ENCODE measurements around the gene NUP93. TPM values are rescaled to one million over a fixed set of nuclear protein-coding genes. Genes with fewer than 3 reads are reported as not detected.
A peak's percentile ranks its signal among the peaks of the same experiment; 100 is the strongest.

The NUP93 gene
- polyA plus RNA-seq (ENCODE audit: insufficient read depth in 1 of 5, insufficient read length in 5 of 5, low replicate concordance in 1 of 5) = 10 to 100 TPM; 60.7 to 67.2 (median 63.6) TPM
- long read RNA-seq, donor 1, transcript NUP93-201 (22 exons, 2,741 nt) = major isoform, 6 of 9 reads
- long read RNA-seq, donor 1, partial matches to known transcripts = 0 of 9 reads
- long read RNA-seq, donor 1, other reads (novel, unspliced or antisense) = 0 of 9 reads
- long read RNA-seq, donor 2, transcript NUP93-201 (22 exons, 2,741 nt) = major isoform, 8 of 12 reads
- long read RNA-seq, donor 2, partial matches to known transcripts = 0 of 12 reads
- long read RNA-seq, donor 2, other reads (novel, unspliced or antisense) = 0 of 12 reads
- long read RNA-seq, donor 3, partial matches to known transcripts = 0 of 6 reads
- long read RNA-seq, donor 3, other reads (novel, unspliced or antisense) = 0 of 6 reads
- long read RNA-seq, donor 4, partial matches to known transcripts = 0 of 6 reads
- long read RNA-seq, donor 4, other reads (novel, unspliced or antisense) = 0 of 6 reads
- long read RNA-seq, donor 5, transcript NUP93-201 (22 exons, 2,741 nt) = major isoform, 5 of 12 reads
- long read RNA-seq, donor 5, partial matches to known transcripts = 0 of 12 reads
- long read RNA-seq, donor 5, other reads (novel, unspliced or antisense) = 0 of 12 reads
- long read RNA-seq, donor 6, transcript NUP93-201 (22 exons, 2,741 nt) = major isoform, 8 of 20 reads
- long read RNA-seq, donor 6, partial matches to known transcripts = 11 of 20 reads
- long read RNA-seq, donor 6, other reads (novel, unspliced or antisense) = 0 of 20 reads
- long read RNA-seq, donor 7, transcript NUP93-201 (22 exons, 2,741 nt) = major isoform, 8 of 9 reads
- long read RNA-seq, donor 7, partial matches to known transcripts = 0 of 9 reads
- long read RNA-seq, donor 7, other reads (novel, unspliced or antisense) = 0 of 9 reads
- long read RNA-seq, donor 8, partial matches to known transcripts = 6 of 7 reads
- long read RNA-seq, donor 8, other reads (novel, unspliced or antisense) = 0 of 7 reads

DNA sequence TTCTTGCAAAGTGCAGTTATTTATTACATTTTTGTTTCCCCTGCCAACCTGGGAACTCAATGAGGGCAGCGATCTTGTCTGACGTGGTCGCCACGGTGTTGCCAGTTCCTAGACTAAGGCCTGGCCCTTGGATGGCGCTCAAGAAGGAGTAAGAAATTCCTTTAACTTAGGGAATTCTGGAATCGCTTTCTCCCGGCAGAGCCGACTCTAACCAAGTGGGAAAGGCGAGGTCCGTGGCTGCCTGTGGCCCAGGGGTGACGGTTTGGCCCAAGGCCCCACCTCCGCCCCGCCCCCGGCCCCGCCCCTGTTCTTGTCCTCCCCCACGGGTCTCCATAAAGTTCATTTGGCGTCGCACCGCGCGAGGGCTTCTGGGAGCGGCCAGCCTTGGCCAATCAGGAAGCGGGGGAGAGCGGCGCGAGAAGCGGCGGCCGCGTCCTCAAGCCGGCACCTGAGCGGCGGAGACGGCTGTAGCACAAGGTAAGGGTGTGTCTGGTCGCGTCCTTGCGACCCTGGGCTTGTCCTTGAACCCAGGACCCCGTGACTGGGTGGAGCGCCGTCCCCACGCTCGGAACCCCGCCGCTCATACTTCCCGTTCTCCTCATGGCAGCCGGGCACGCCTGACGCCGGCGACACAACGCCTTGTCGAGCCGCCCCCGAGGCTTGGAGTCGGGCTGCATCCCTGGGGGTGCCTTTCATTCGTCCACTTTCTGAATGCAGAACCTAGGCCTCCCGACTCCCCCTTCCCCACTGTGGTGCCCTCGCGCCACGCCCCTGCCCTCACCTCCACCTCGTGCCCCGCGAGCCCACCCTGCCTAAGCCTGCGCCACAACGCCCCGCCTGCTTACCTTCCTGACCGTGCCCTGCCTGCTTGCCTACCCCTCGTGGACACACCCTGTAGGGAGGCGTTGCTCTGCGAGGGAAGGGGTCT is at the start of gene NUP93:
NUP93 (plus strand) TSS at position 395 of the 928 bp plus-strand sequence. CDS start 18,119 bp downstream, outside the sequence.
- DNase-seq = peak; percentile 88 to 90

DNA sequence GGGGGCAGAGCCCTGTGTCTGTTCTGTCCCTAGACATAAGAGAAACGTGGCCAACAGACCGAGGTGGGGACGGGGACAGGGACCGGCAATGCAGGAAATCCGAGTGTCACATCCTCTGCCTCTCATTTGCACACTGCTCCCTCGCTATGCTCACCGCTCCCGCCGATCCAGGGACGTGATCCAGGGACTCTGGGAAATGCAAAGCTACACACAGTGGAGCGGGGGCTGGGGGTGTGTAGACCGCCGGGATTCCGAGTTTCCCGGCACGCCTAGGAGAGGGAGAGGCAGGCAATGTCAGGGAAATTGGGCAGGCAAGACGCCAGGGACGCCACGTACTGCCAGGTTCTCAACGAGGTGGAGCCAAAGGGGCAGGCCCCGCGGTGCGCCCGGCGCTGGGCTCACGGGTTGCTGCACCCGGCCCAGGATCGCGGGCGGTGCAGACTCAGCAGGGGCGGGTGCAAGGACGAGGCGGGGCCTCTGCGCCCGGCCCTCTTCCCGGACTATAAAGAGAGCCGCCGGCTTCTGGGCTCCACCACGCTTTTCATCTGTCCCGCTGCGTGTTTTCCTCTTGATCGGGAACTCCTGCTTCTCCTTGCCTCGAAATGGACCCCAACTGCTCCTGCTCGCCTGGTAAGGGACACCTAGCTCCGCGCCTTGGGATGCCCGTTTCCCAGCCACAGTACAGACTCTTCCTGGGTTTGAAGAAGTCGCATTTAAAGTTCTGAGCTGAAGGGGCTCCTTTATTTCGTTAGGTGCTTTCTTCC is 47.8 kb upstream of the NUP93 start, which contains the start of gene MT1X:
MT1X (plus strand) TSS at position 532 of the 764 bp plus-strand sequence; CDS start at position 603, 71 bp downstream.
- DNase-seq = peak; percentile 83 to 85

DNA sequence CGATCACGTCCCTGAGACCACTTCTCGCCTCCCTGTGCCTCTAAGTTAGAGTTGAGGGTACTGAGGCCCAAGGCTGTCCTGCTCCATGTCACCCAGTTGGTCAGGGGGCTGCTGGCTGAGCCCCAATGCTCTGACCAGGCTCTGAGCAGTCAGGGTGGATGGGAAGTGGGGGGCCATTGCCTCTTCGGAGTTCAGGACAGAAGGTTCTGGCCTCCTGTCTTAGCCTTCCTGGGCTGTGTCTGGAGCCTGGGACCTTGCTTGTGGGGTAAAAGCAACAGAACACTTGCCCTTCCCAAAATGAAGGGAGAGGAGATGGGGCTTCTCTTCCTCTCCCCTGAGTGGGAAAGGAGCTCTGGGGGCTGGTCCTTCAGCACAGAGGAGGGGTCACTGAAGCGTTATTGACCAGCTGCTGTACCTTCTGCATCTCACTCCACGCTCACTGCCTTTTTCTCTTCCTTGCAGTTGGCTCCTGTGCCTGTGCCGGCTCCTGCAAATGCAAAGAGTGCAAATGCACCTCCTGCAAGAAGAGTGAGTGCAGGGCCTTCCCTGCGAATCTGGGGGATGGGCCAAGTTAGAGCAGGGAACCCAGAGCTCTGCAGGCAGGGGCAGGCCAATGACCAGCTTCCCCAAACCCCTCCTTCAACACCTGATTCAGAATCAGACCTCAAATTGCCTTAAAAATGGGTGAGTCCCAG is 47.1 kb upstream of the NUP93 start:
- DNase-seq = no peak

DNA sequence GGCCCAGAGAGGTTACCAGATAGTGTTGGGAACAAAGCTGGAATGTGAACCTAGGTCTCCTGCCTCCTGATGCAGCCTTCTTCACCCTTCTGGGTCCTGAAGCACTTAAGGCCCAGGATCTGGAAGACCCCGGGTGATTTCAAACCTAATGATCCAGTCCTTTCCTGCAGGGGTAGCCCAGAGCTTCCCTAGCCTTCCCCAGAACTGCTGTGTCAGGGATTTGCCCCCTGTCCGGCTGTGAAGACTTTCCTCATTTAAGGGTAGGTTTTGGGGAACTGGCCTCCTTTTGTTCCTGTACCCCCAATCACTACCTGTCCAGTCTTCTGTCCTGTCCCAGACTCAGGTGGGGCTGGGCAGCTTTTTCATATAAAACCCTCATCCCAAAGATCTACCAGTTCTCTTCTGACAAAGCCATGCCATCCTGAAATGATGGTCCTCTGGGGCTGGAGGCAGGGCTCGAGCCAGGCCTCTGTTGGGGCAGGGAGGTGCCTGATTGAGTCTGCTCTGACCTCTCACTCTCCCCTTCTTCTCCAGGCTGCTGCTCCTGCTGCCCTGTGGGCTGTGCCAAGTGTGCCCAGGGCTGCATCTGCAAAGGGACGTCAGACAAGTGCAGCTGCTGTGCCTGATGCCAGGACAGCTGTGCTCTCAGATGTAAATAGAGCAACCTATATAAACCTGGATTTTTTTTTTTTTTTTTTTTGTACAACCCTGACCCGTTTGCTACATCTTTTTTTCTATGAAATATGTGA is 46.3 kb upstream of the NUP93 start:
- DNase-seq = no peak

DNA sequence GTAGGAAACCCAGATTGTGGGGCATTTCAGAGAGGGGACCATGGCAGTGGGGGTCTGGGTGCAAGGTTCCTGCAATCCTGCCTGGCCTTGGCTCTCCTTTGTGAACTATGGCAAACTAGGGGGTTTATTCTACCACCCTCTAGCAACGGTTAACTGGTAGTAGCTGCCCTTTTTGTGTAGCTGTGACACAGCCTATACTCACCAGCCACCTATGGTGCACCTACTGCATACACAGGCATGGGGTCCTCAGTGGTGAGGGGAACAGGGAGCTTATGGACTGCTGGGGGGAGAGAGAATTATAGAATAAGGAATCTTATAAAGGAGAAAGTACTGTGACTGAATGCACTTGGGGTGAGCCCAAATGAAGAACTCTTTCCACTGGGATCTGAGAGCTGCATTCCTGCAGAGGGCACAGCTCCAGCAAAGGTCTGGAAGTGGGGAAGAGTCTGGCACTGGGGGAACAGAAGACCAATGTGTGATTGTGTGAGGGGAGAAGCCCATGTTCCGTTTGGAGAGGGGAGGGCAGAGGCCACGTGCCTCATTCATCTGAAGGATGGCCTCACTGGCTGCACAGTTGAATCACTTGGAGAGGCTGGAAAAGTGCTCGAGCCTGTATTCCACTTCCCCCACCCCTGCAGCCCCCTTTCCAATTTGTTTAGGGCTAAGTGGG is 45.5 kb upstream of the NUP93 start:
- no peak for DNase-seq

DNA sequence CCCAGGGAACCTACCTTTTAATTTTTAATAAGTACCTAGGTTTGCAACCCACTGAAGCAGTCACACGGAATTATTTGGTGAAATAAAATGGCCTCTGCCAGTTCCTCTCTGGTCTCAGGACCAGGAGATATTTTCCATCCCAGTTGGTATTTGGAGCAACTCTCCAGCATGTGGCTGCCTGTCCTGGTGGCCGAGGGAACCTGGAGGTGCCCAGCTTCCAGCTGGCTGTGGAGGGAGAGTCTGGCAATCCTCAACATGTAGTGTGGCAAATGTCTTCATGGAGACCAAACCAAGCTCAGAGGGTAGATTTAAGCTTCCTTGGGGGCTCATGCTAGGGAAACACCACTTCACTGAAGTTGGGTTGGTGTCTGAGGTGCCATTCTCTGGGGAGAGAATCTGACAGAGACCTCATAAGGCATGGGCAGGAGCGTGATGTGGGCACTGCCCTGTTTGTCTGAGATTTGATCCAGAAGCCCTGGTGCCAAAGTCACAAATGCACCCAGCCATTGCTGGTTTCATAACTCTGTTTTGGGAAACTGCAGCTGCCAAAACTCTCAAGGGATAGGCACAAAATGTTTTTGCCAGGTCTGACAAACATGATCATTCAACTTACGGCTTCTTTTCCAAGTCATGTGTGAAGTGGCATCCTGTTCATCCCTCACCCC is 44.9 kb upstream of the NUP93 start:
- no peak for DNase-seq

DNA sequence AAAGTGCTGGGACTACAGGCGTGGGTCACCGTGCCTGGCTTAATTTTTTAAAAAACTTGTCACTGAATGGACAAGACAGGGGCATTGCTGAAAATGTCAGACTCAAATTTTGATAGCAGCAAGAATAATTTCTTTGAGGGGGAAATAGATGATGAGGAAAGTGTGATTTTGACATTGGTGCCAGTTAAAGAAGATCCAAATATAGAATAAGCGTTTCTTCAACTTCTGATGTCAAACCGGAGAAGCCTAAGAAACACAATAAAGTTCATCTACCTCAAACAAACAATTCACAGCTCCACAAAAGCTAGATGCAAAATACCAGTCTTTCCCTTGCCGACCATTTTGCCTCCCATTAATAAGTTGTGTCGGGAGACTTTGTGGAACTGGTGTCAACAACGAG is 43.2 kb upstream of the NUP93 start:
- DNase-seq = no peak

DNA sequence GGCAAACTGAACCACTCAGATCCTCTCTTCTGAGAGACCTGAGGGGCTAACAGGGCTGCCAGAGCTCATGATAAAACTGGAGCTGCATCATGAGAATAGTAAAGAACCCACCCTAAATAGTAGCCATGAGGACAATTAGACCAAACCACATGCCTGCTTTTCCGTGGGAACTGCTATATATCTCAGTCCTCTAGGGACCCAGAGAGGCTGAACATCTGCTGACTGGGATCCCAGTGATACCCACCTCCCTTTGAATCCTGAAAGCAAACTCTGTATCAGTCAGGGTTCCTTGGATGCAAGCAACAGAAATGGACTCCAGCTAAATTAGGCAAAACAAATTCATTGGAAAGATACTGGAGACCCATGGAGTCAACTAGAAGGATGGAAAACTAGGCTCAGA is 41.2 kb upstream of the NUP93 start:
- DNase-seq = no peak

DNA sequence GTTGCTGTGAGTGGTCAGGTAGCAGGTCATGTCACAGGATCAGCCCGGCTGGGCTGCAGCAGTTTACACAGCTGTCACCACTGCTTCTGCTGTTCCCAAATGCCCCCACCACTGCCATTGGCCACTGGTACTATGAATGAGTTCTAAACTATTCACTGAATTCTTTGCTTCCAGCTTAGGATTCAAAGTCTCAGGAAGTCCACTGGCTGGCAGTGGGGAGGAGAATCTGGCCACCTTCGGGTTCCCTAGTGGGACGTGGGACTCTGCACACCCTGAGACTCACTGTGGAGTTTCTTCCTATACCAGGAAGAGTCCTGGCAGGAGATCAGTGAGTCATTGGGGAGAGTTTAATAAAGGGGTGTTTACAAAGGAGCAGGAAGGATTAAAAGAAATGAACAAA is 40.8 kb upstream of the NUP93 start:
- DNase-seq = no peak

DNA sequence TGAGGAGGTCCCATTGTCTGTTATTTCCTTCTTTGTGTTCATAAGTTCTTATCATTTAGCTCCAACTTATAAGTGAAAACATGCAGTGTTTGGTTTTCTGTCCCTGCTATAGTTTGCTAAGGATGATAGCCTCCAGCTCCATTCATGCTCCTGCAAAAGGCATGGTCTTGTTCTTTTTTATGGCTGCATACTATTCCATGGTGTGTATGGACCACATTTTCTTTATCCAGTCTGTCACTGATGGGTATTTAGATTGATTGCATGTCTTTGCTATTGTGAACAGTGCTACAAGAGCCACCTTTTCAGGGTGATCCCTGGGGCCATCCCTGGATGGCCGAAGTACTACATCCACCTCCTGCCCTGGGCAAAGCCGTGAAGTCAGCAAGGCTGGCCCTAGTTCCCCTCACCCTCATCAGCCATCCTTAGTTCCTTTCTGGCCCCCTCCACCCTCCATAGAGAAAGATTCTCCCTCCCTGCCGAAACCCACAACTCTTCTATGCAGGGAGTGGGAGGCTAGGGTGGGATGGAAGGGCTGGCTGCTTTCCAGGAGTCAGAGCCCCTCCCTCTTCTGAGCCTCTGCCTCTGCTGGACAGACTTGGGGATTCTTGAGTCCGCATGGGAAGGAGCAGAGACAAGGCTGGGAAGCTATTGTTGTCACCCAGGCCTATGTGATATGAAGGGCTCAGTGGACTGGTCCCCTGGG is 39.4 kb upstream of the NUP93 start:
- no peak for DNase-seq

DNA sequence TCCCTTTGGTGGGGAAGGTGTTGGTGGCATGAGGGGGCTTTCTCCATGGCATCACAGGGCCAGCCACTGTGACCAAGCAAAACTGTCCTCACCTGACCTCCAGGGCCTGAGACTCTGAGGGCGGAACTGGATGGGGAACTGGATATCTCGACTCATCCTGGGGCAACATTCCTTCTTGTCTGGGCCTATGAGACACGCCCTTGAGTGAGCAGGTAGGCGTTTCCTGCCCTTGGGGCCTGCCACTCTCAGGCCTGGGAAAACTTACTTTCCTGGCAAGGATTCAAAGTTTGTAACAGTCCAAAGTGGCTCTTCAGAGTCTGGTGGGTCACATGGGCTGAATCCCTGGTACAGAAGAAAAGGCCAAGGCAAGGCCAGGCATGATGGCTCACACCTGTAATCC is 38.0 kb upstream of the NUP93 start:
- DNase-seq = peak; percentile 64 to 68

DNA sequence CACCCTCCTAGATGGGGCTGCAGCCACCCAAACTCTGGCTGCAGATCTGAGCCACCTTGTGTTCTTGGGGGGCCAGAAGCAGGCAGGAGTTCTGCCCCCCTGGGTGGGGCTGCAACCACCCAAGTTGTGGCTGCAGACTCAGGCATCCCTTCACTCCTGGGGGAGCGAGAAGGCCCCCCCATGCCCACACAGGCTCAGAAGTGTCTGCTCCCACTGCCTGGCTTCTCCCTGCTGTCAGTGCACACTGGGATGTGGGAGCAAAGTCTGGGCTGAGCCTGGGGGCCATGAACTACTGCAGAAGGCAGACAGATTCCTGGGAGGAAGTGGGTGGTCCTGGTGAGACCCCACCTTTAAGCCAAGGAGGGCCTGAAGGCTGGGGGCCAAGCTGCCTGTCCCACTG is 34.7 kb upstream of the NUP93 start:
- DNase-seq = no peak

DNA sequence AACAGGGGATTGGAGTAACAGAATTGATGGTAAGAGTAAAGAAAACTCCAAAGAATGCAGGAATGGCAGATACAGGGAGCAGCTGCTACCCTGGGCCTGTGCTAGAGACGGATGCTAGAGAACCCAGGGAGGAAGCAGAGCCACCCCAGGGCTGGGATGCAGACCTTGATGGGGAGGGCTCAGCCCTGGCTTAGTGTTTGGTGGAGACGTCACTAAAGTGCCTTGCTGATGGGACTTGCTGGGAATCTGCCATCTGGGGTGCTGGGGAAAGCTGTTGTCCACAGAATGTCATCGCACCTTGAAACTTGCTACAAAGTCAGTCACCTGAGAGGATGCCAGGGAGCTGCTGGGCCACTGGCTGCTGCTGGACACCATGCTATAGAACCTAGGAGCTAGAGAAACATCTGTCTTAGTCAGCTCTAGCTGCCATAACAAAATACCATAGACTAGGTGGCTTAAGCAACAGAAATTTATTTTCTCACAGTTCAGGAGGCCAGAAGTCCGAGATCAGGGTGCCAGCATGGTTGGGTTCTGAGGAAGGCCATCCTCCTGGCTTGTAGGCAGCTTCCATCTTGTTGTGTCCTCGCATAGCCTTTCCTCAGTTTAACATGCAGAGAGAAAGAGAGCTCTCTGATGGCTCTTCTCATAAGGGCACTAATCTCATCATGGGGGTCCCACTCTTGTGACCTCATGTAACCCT is 32.3 kb upstream of the NUP93 start:
- no peak for DNase-seq

DNA sequence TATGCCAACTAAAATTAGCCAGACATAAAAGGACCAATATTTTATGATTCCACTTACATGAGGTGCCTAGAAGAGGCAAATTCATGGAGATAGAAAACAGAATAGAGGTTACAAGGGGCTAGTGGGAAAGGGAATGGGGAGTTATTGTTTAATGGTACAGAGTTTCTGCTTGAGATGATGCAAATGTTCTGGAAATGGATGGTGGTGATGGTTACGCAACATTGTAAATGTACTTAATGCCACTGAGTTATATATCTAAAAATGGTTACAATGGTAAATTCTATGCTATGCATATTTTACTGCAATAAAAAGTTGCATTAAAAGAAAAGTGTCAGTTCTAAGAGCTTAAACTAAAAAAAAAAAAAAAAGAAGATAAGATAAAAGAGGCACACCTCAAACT is 29.7 kb upstream of the NUP93 start:
- no peak for DNase-seq

DNA sequence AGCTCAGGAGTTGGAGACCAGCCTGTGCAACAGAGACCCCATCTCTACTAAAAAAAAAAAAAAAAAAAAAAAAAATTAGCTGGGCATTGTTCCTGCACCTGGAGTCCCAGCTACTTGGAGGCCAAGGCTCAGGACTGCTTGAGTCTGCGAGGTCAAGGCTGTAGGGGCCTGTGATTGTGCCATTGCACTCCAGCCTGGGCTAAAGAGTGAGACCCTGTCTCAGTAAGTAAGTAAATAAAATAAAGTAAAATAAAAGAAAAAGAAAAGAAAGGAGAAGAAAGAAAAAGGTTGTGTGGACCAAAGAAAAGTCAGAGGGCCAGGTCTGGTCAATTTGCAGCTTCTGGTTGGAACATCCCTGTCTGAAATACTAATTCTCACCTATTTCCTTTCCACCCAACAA is 29.3 kb upstream of the NUP93 start:
- DNase-seq = no peak

DNA sequence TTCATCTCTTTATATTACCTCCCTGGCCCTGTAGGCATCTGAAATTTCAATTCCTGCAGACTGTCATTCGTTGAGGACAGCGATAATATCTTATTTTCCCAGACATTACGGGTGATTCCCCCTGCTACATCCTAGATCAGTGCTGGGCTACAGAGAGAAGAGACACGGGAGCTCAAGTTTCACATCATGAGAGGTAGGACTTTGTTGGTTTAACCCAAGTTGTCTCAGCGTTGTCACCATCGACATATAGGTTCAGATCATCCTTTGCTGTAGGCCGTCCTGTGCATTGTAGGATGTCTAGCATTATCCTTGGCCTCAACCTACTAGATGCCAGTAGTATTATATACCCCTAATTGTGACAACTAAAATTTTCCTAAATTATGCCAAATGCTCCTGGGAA is 28.4 kb upstream of the NUP93 start:
- DNase-seq = no peak

DNA sequence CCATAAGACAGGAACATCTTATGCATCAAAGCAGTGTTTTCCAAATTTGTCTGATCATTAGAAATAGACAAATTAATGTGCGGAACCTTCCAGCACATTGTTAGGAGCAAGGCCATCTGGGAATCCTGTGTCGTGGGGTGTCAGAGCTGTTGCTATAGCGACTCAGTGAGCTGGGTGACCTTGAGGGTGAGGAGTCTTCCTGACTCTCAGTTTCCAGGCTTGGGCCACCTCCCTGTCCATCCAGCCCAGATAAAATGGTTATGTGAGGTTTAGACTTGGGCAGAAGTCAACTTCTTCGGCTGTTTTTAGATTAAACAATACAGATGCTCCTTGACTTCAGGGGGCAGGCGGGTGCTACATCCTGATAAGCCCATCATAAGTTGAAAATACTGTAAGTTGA is 27.1 kb upstream of the NUP93 start:
- DNase-seq = no peak

Data from right lung (tissue), 10 donors.